Lung (tissue), 12 donors: Measurements from ENCODE around the gene MB21D2. TPM values are rescaled to one million over a fixed set of nuclear protein-coding genes. Genes with fewer than 3 reads are reported as not detected.

ENCODE experiments used
- ATAC-seq: fragments of 200-7000 bp; cut with Tn5 transposase; one replicate; pipeline ENCODE4 v1.9.1; 2020; ENCODE audit warnings: moderate number of reproducible peaks; ENCODE audit not compliant: insufficient read depth, low FRiP score
- DNase-seq, 3 donors: peaks; one replicate each; pipeline ENCODE4 v3.0.0-alpha.2; 2013 to 2017
- H3K27ac ChIP-seq, 2 donors: one replicate each; pipeline ENCODE4 v1.5.1; 2013; ENCODE audit warnings: mild to moderate bottlenecking in 2 of 2, moderate library complexity in 2 of 2, control low read depth in 1 of 2, inconsistent platforms in 1 of 2, low read depth in 1 of 2, low read length in 1 of 2
- H3K27me3 ChIP-seq, 3 donors: one replicate each; pipeline ENCODE4 v1.5.1; 2013; ENCODE audit warnings: low read length in 2 of 3; ENCODE audit not compliant: control insufficient read depth in 3 of 3, insufficient read depth in 3 of 3
- H3K36me3 ChIP-seq, 4 donors: one replicate each; pipeline ENCODE4 v1.5.1; 2013; ENCODE audit warnings: low read length in 4 of 4, mild to moderate bottlenecking in 1 of 4, moderate library complexity in 1 of 4; ENCODE audit not compliant: control insufficient read depth in 4 of 4, insufficient read depth in 4 of 4
- H3K4me1 ChIP-seq, 5 donors: one replicate each; pipeline ENCODE4 v1.5.1; 2013; ENCODE audit warnings: low read length in 5 of 5, mild to moderate bottlenecking in 2 of 5, moderate library complexity in 1 of 5; ENCODE audit not compliant: control insufficient read depth in 5 of 5, insufficient read depth in 5 of 5
- H3K4me3 ChIP-seq: one replicate; pipeline ENCODE4 v1.5.1; 2013; ENCODE audit warnings: mild to moderate bottlenecking, control low read depth, moderate library complexity
- H3K9ac ChIP-seq, 2 donors: one replicate each; pipeline ENCODE4 v1.5.1; 2013; ENCODE audit warnings: low read length in 2 of 2, control low read depth in 1 of 2; ENCODE audit not compliant: insufficient read depth in 1 of 2
- H3K9me3 ChIP-seq, 4 donors: one replicate each; pipeline ENCODE4 v1.5.1; 2013; ENCODE audit warnings: low read length in 3 of 4, mild to moderate bottlenecking in 1 of 4, moderate library complexity in 1 of 4; ENCODE audit not compliant: control insufficient read depth in 4 of 4, insufficient read depth in 3 of 4
- CTCF ChIP-seq: IDR thresholded peaks from 2 replicates; pipeline ENCODE4 v1.5.1; 2012; ENCODE audit warnings: mild to moderate bottlenecking; ENCODE audit errors: control extremely low read depth, extremely low read depth
- WGBS, 2 donors: extraction: QIAGEN DNeasy Blood & Tissue Kit; methylation state at CpG; one replicate each; pipeline ENCODE4 v1.1.7; 2013; 5-methylcytosine and 5-hydroxymethylcytosine counted together
- polyA plus RNA-seq, 2 donors: library from polyadenylated mRNA; stranded (reverse); fragments of 200-250 nt; gene quantifications; one replicate each; pipeline ENCODE4 v1.2.1, GENCODE V29; 2013
- total RNA-seq, 2 donors: library from RNA; depleted of rRNA in 1 of 2; stranded (reverse); fragments of >200 nt in 1 of 2; gene quantifications; one replicate each; pipeline ENCODE4 v1.2.1, GENCODE V29; 2014 to 2021
- donor health status: control.
- donor health status: control.
- donor health status: Bipolar disorder and iron deficiency.
- donor health status: healthy.
- donor health status: DM: yes; HTN: yes; CAD: no.

The MB21D2 gene
- total and polyA plus RNA-seq, 4 donors: 2.8 to 6.3 (median 4.6) TPM

DNA sequence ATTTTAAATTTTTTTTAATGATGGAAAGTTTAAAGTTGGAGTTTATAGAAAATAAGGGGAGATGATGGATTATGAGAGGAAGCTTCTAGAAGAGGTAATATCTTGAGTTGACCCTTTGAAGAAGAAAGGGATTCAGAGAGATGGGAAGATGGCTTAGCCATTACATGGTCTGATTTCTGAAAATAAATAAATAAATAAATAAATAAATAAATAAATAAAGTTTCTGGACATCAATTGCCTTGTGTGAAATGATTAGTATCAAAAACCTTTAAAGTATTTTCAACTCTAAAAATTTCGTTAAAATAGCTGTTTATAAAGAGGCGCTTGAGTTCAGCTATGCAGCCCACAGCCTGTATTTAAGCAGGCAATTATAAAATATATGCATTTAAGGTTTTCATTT, 93.3 kb downstream of the MB21D2 start:
- Histone ChIP-seq H3K27ac (no peak overlapping the region), H3K27me3 (no peaks in the 10 kb centered on the region), H3K4me1 (peaks cover 3 to 22% (median 13%) of the 10 kb centered on the region in 5 donors), H3K4me3 (no peak overlapping the region), H3K9ac (no peak overlapping the region), H3K9me3 (no peaks in the 10 kb centered on the region), H3K36me3 (no peaks in the 10 kb centered on the region)
- ATAC-seq (no peak), DNase-seq (no peak)
- 93% methylated on average over 2 of the region's 2 CpGs for WGBS, 2 donors
- TF ChIP-seq CTCF: no peak

DNA sequence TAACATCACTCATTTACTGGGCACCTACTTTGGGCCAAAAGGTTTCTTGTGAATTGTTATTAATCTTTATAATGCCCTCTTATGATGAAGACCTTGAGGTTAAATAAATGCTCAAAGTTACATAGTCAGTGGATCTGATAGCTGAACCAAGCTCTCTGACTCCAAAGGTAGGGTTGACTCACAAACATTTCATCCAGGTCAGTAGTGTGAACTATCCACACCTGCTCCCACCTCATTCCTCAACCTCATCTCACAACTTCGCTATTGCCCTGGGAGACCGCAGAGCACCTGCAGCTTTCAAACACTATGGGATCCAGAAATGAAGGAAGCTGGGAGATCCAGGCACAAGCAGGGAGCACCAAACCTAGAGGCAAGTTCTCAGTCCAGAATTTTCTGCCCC, 96.5 kb downstream of the MB21D2 start:
- no peak for ATAC-seq
- no peak for TF ChIP-seq CTCF

DNA sequence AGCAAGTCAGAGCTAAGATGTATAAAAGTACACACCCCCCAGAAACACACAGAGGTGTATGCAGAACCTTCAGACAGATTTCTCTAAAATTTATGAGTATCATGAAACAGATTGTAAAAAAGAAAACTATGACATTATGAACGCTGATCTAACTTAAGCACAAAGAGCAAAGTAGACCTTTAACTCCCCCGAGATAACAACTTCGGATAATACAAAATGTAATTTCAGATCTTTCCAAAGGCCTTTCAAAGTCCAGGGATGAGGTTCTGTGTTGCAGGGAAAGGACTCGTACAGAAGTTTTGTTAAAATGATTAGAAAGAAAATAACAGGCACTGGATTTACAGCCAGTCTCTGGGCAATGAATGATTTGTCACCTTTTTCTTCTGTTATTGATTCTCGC, 97.5 kb downstream of the MB21D2 start:
- ATAC-seq: no peak
- H3K4me1 ChIP-seq: peaks cover 0 to 7% (median 2%) of the 10 kb centered on the region in 5 donors
- no peaks in the 10 kb centered on the region for H3K27me3 ChIP-seq
- H3K4me3 ChIP-seq: no peak overlapping the region
- TF ChIP-seq CTCF: no peak
- no peak for DNase-seq
- H3K9me3 ChIP-seq: no peaks in the 10 kb centered on the region
- H3K36me3 ChIP-seq: no peaks in the 10 kb centered on the region
- WGBS, 2 donors: 87 to 93% methylated on average over 5 of the region's 5 CpGs
- H3K27ac ChIP-seq: no peak overlapping the region
- no peak overlapping the region for H3K9ac ChIP-seq

More for the DNA sequence above, 96.5 kb downstream of the MB21D2 start:
- H3K4me1 ChIP-seq: peaks cover 1 to 17% (median 8%) of the 10 kb centered on the region in 5 donors
- no peak overlapping the region for H3K4me3 ChIP-seq
- no peaks in the 10 kb centered on the region for H3K36me3 ChIP-seq
- 94 to 96% methylated on average over 2 of the region's 2 CpGs for WGBS, 2 donors
- H3K27ac ChIP-seq: no peak overlapping the region
- no peaks in the 10 kb centered on the region for H3K27me3 ChIP-seq
- no peaks in the 10 kb centered on the region for H3K9me3 ChIP-seq
- H3K9ac ChIP-seq: no peak overlapping the region
- DNase-seq: no peak

DNA sequence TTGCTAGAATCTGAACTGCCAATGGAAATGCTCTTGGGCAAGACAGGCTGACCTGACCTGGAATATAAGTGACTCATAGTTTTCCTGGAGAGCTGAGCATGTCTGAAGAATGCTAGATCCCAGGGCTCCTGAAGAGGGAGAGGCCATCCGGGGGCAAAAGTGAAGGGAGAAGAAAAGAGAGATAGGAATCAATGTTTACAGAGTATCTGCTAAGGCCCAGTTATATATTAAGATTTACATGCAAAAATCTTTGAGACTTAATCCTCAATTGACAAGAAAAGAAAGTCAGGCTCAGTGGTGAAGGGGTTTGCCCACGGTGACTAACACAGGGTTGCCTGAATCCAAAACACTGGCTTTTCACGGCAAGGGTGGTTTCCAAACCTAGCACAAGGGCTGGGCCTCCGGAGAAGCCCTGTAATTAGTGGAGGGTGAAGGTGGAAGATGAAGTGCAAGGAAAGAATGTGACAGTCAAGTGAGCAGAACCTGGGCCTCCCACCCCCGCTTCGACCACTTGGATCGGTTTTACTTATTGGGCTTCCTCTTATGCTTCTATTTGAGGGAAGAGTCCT, 98.6 kb downstream of the MB21D2 start:
- H3K27me3 ChIP-seq: no peaks in the 10 kb centered on the region
- H3K4me1 ChIP-seq: peaks cover 0 to 2% (median 0%) of the 10 kb centered on the region in 5 donors
- no peaks in the 10 kb centered on the region for H3K9me3 ChIP-seq
- ATAC-seq: peak; percentile 65
- no peaks in the 10 kb centered on the region for H3K36me3 ChIP-seq
- 67 to 80% methylated on average over 7 of the region's 7 CpGs for whole genome bisulfite sequencing, 2 donors
- TF ChIP-seq CTCF: no peak
- no peak for DNase-seq
- no peak overlapping the region for H3K9ac ChIP-seq
- H3K4me3 ChIP-seq: no peak overlapping the region
- no peak overlapping the region for H3K27ac ChIP-seq
